ENCODE data around the gene IGSF11. TPM values are rescaled to one million over a fixed set of nuclear protein-coding genes. Genes with fewer than 3 reads are reported as not detected.
"Not testable (repeated sequence)": the region's sequence is repeated elsewhere in the genome, so short reads cannot be mapped to it uniquely, and the experiment has no call there.

IGSF11 gene, protein sequence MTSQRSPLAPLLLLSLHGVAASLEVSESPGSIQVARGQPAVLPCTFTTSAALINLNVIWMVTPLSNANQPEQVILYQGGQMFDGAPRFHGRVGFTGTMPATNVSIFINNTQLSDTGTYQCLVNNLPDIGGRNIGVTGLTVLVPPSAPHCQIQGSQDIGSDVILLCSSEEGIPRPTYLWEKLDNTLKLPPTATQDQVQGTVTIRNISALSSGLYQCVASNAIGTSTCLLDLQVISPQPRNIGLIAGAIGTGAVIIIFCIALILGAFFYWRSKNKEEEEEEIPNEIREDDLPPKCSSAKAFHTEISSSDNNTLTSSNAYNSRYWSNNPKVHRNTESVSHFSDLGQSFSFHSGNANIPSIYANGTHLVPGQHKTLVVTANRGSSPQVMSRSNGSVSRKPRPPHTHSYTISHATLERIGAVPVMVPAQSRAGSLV
- 0.22 TPM for polyA plus RNA-seq (2013, experiment 1 of 2)
- 0.24 TPM for polyA plus RNA-seq (2013, experiment 2 of 2)

DNA sequence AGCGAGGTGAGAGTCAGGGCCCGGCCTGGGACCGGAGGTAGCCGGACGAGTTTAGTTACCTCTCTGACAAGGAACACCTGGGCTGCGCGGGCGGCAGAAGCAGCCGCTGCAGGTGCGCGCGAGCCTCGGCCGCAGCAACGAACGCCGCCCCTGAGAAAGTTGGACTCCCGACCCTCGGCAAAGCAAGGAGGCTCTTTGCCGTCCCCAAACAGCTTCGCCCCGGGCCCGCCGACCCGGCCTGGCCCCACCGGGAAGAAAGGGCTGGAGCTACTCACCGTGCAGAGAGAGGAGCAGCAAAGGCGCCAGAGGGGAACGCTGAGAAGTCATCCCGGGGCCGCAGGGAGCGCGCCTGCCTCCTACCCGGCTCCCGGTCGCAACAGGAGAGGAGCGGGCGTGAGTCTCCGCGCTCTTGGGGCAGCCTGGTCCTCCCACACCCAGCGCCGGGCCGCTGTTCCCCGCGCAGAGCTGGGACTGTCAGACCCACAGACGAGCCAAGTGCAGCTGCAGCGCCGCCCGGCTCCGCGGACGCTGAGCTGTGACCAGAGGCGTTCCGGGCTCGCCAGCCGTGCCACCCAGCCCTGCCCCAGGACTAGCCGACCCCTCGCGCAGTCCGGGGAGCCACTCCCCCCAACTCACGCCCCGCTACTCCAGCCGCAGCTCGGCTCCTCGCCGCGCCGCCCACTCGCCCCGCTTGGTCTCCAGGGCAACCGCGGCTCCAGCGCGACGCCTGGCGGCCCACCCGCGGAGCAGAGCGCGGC, at the start of gene IGSF11:
TSS of gene IGSF11 (minus strand) at position 591 of the 758 bp plus-strand sequence. CDS start at position 327, 264 bp downstream.
- Histone ChIP-seq H3K4me3 (ENCODE audit: low read length) (peak within 1 kb of the TSS; percentile 29), H2BK120ac (ENCODE audit: low read depth, low read length) (no peak within 1 kb of the TSS), H3K79me1 (ENCODE audit: low read length) (no peaks in the 10 kb centered on the region), H2BK5ac (ENCODE audit: low read length) (no peak within 1 kb of the TSS), H3K27ac (ENCODE audit: low read depth, low read length) (no peak within 1 kb of the TSS), H2BK15ac (replicated peaks; ENCODE audit: low read depth) (no peak within 1 kb of the TSS), H4K5ac (ENCODE audit: low read length) (no peak within 1 kb of the TSS), H3K79me2 (ENCODE audit: control insufficient read depth, insufficient read depth, low read length) (no peaks in the 10 kb centered on the region), H4K8ac (ENCODE audit: low read depth, low read length) (no peak within 1 kb of the TSS), H3K23ac (ENCODE audit: low read length) (no peak within 1 kb of the TSS), H3K4ac (ENCODE audit: low read depth, low read length) (no peak within 1 kb of the TSS), H3K4me1 (ENCODE audit: control insufficient read depth, low read depth, low read length) (no peaks in the 10 kb centered on the region), H3K27me3 (ENCODE audit: insufficient read depth, low read length, poor library complexity) (peaks cover 4% of the 10 kb centered on the region), H3K9ac (ENCODE audit: low read length) (peak within 1 kb of the TSS; percentile 39), H3K18ac (ENCODE audit: low read length) (no peak within 1 kb of the TSS), H2AK5ac (ENCODE audit: low read length) (no peak within 1 kb of the TSS), H3K4me2 (ENCODE audit: low read length) (peak within 1 kb of the TSS; percentile 83), H3K56ac (ENCODE audit: low read length) (peak within 1 kb of the TSS; percentile 66), H3K36me3 (ENCODE audit: control insufficient read depth, insufficient read depth, low read length) (no peaks in the 10 kb centered on the region)
- DNase-seq: peak; percentile 78
- no CpG with 5 or more reads among the region's 80 CpGs for WGBS (ENCODE audit: extremely low coverage, insufficient coverage, low lambda C conversion rate)

DNA sequence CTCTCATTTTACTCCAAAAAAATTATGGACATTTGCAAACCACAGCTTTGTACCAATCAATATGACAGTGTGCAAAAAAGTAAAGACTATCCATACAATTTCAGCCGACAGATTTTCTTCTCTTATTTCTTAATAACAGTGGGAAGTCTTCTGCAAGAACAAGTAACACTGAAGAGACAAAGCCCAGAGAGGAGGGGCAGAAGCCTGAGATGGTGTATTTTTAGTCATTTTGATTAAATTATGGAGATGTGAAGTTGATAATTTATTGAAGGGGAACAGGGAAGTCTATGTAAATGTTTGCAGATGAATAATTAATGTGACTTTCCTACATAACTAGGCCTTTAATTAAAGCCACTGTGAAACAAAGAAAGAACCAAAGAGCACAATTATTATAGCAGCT, 45.7 kb upstream of the IGSF11 start:
- H3K4ac ChIP-seq (ENCODE audit: low read depth, low read length): no peak overlapping the region
- no CpG with 5 or more reads among the region's 1 CpG for WGBS (ENCODE audit: extremely low coverage, insufficient coverage, low lambda C conversion rate)
- H3K27me3 ChIP-seq (ENCODE audit: insufficient read depth, low read length, poor library complexity): no peaks in the 10 kb centered on the region

GRCh38 chr3:119073258-119074001, 38.8 kb upstream of the IGSF11 start:
- no peaks in the 10 kb centered on the region for H3K79me2 ChIP-seq (ENCODE audit: control insufficient read depth, insufficient read depth, low read length)
- H3K4me2 ChIP-seq (ENCODE audit: low read length): no peak overlapping the region
- no CpG with 5 or more reads among the region's 36 CpGs for WGBS (ENCODE audit: extremely low coverage, insufficient coverage, low lambda C conversion rate)
- no peaks in the 10 kb centered on the region for H3K27me3 ChIP-seq (ENCODE audit: insufficient read depth, low read length, poor library complexity)
- no peaks in the 10 kb centered on the region for H3K4me1 ChIP-seq (ENCODE audit: control insufficient read depth, low read depth, low read length)
- no peak overlapping the region for H2AK5ac ChIP-seq (ENCODE audit: low read length)
- DNase-seq: no peak
- no peak overlapping the region for H3K23ac ChIP-seq (ENCODE audit: low read length)
- H4K8ac ChIP-seq (ENCODE audit: low read depth, low read length): no peak overlapping the region
- H3K18ac ChIP-seq (ENCODE audit: low read length): no peak overlapping the region
- H4K5ac ChIP-seq (ENCODE audit: low read length): no peak overlapping the region
- no peak overlapping the region for H2BK15ac ChIP-seq (replicated peaks; ENCODE audit: low read depth)
- no peak overlapping the region for H2BK5ac ChIP-seq (ENCODE audit: low read length)
- H2BK120ac ChIP-seq (ENCODE audit: low read depth, low read length): no peak overlapping the region
- no peaks in the 10 kb centered on the region for H3K36me3 ChIP-seq (ENCODE audit: control insufficient read depth, insufficient read depth, low read length)
- H3K4ac ChIP-seq (ENCODE audit: low read depth, low read length): no peak overlapping the region
- no peak overlapping the region for H3K9ac ChIP-seq (ENCODE audit: low read length)
- H3K79me1 ChIP-seq (ENCODE audit: low read length): no peaks in the 10 kb centered on the region
- H3K4me3 ChIP-seq (ENCODE audit: low read length): no peak overlapping the region
- no peak overlapping the region for H3K27ac ChIP-seq (ENCODE audit: low read depth, low read length)
- no peak overlapping the region for H3K56ac ChIP-seq (ENCODE audit: low read length)

More for the DNA sequence above, 45.7 kb upstream of the IGSF11 start:
- Histone ChIP-seq H4K5ac (ENCODE audit: low read length) (no peak overlapping the region), H3K9ac (ENCODE audit: low read length) (no peak overlapping the region), H2AK5ac (ENCODE audit: low read length) (no peak overlapping the region), H2BK15ac (replicated peaks; ENCODE audit: low read depth) (no peak overlapping the region), H3K4me1 (ENCODE audit: control insufficient read depth, low read depth, low read length) (no peaks in the 10 kb centered on the region), H3K27ac (ENCODE audit: low read depth, low read length) (no peak overlapping the region), H3K56ac (ENCODE audit: low read length) (no peak overlapping the region), H2BK120ac (ENCODE audit: low read depth, low read length) (no peak overlapping the region), H3K36me3 (ENCODE audit: control insufficient read depth, insufficient read depth, low read length) (no peaks in the 10 kb centered on the region), H2BK5ac (ENCODE audit: low read length) (no peak overlapping the region), H3K4me2 (ENCODE audit: low read length) (no peak overlapping the region), H4K8ac (ENCODE audit: low read depth, low read length) (no peak overlapping the region), H3K4me3 (ENCODE audit: low read length) (no peak overlapping the region), H3K18ac (ENCODE audit: low read length) (no peak overlapping the region), H3K79me1 (ENCODE audit: low read length) (no peaks in the 10 kb centered on the region), H3K79me2 (ENCODE audit: control insufficient read depth, insufficient read depth, low read length) (no peaks in the 10 kb centered on the region), H3K23ac (ENCODE audit: low read length) (no peak overlapping the region)
- no peak for DNase-seq

- H3K4me1 ChIP-seq (ENCODE audit: control insufficient read depth, low read depth, low read length); H3K4me3 ChIP-seq (ENCODE audit: low read length); H3K79me1 ChIP-seq (ENCODE audit: low read length); H3K27ac ChIP-seq (ENCODE audit: low read depth, low read length); H3K4ac ChIP-seq (ENCODE audit: low read depth, low read length); H3K36me3 ChIP-seq (ENCODE audit: control insufficient read depth, insufficient read depth, low read length); DNase-seq; H3K4me2 ChIP-seq (ENCODE audit: low read length); H4K5ac ChIP-seq (ENCODE audit: low read length); H3K27me3 ChIP-seq (ENCODE audit: insufficient read depth, low read length, poor library complexity); H3K9ac ChIP-seq (ENCODE audit: low read length); H3K18ac ChIP-seq (ENCODE audit: low read length); H3K79me2 ChIP-seq (ENCODE audit: control insufficient read depth, insufficient read depth, low read length); H2AK5ac ChIP-seq (ENCODE audit: low read length); H2BK5ac ChIP-seq (ENCODE audit: low read length); H3K56ac ChIP-seq (ENCODE audit: low read length); H4K8ac ChIP-seq (ENCODE audit: low read depth, low read length); H3K23ac ChIP-seq (ENCODE audit: low read length); H2BK15ac ChIP-seq (replicated peaks; ENCODE audit: low read depth); H2BK120ac ChIP-seq (ENCODE audit: low read depth, low read length): not testable (repeated sequence)
- WGBS (ENCODE audit: extremely low coverage, insufficient coverage, low lambda C conversion rate): no CpG with 5 or more reads among the region's 15 CpGs
These were observed 37.8 kb upstream of the IGSF11 start for GRCh38 chr3:119072451-119072850.

GRCh38 chr3:119069725-119070124, 35.1 kb upstream of the IGSF11 start:
- H3K9ac ChIP-seq (ENCODE audit: low read length): no peak overlapping the region
- no peaks in the 10 kb centered on the region for H3K79me2 ChIP-seq (ENCODE audit: control insufficient read depth, insufficient read depth, low read length)
- H3K18ac ChIP-seq (ENCODE audit: low read length): no peak overlapping the region
- no peak overlapping the region for H2BK5ac ChIP-seq (ENCODE audit: low read length)
- no peak overlapping the region for H3K4me3 ChIP-seq (ENCODE audit: low read length)
- H3K79me1 ChIP-seq (ENCODE audit: low read length): no peaks in the 10 kb centered on the region
- no CpG with 5 or more reads among the region's 3 CpGs for WGBS (ENCODE audit: extremely low coverage, insufficient coverage, low lambda C conversion rate)
- H3K4me1 ChIP-seq (ENCODE audit: control insufficient read depth, low read depth, low read length): no peaks in the 10 kb centered on the region
- no peak for DNase-seq
- H3K27ac ChIP-seq (ENCODE audit: low read depth, low read length): no peak overlapping the region
- no peaks in the 10 kb centered on the region for H3K27me3 ChIP-seq (ENCODE audit: insufficient read depth, low read length, poor library complexity)
- H3K36me3 ChIP-seq (ENCODE audit: control insufficient read depth, insufficient read depth, low read length): no peaks in the 10 kb centered on the region
- H2BK120ac ChIP-seq (ENCODE audit: low read depth, low read length): no peak overlapping the region
- no peak overlapping the region for H3K4ac ChIP-seq (ENCODE audit: low read depth, low read length)
- no peak overlapping the region for H3K23ac ChIP-seq (ENCODE audit: low read length)
- H4K5ac ChIP-seq (ENCODE audit: low read length): no peak overlapping the region
- no peak overlapping the region for H4K8ac ChIP-seq (ENCODE audit: low read depth, low read length)
- H2AK5ac ChIP-seq (ENCODE audit: low read length): no peak overlapping the region
- H3K56ac ChIP-seq (ENCODE audit: low read length): no peak overlapping the region
- no peak overlapping the region for H3K4me2 ChIP-seq (ENCODE audit: low read length)
- H2BK15ac ChIP-seq (replicated peaks; ENCODE audit: low read depth): no peak overlapping the region

Measured in mesendoderm (in vitro differentiated cells).